GM12878 (cell line): Measurements from ENCODE around the gene PPP5C. TPM values are rescaled to one million over a fixed set of nuclear protein-coding genes. Genes with fewer than 3 reads are reported as not detected.

Source experiments
- ATAC-seq: fragments of 200-7000 bp; cut with Tn5 transposase; 3 replicates; pipeline ENCODE4 v1.9.1; 2020; ENCODE audit warnings: mild to moderate bottlenecking, moderate library complexity
- BruUV-seq: library from RNA; stranded (reverse); fragments of 400-500 nt; replicated peaks from 2 replicates; lab custom pipeline; 2021; lab: Mats Ljungman, UMichigan
- CTCF ChIA-PET: fragments of 300-600 bp; sonication (Branson Sonifier 250); formaldehyde crosslinking; extraction: SDS; loops from one replicate; lab custom pipeline; 2021; ENCODE audit warnings: inconsistent platforms; lab: Yijun Ruan, JAX
- POLR2A ChIA-PET: fragments of 350-600 bp; formaldehyde crosslinking; extraction: SDS; loops from one replicate; lab custom pipeline; 2021; ENCODE audit warnings: inconsistent platforms; lab: Charles Lee
- RAD21 ChIA-PET: fragments of 300-600 bp; sonication (Branson Sonifier 250); formaldehyde crosslinking; loops from one replicate; lab custom pipeline; 2023; ENCODE audit warnings: antibody characterized with exemption; ENCODE audit not compliant: unreplicated experiment; lab: Charles Lee
- SMC1A ChIA-PET: fragments of 300-600 bp; sonication (Branson Sonifier 250); formaldehyde crosslinking; loops from one replicate; lab custom pipeline; 2023; ENCODE audit not compliant: unreplicated experiment, uncharacterized antibody; lab: Charles Lee
- DNase-seq: peaks from one replicate; pipeline ENCODE4 v3.0.0-alpha.2; 2011; ENCODE audit warnings: low read depth, low spot score
- FAIRE-seq: peaks from 3 replicates; lab custom pipeline; 2011; peaks lifted over from hg19 to GRCh38; lab: Jason Lieb, UNC
- H2AFZ ChIP-seq: 2 replicates; pipeline ENCODE4 v1.6.0; 2011; ENCODE audit warnings: low read depth, low read length, control low read depth; ENCODE audit not compliant: control insufficient read depth
- H3K27ac ChIP-seq: 2 replicates; pipeline ENCODE4 v1.5.1; 2011; ENCODE audit warnings: control low read depth; ENCODE audit not compliant: control insufficient read depth, insufficient read depth
- H3K27me3 ChIP-seq, 2 experiments: replicated peaks in 1 of 2; 2 replicates each; pipeline versions ENCODE4 v1.6.0 to v1.6.1; 2011; ENCODE audit warnings: low read length in 1 of 2; ENCODE audit not compliant: control insufficient read depth in 2 of 2, insufficient read depth in 2 of 2
- H3K36me3 ChIP-seq, 2 experiments: 2 replicates each; pipeline ENCODE4 v1.5.1; 2011; ENCODE audit warnings: low read length in 1 of 2; ENCODE audit not compliant: control insufficient read depth in 2 of 2, insufficient read depth in 2 of 2
- H3K4me1 ChIP-seq: 2 replicates; pipeline ENCODE4 v1.6.1; 2011; ENCODE audit warnings: mild to moderate bottlenecking, low read length, moderate library complexity, mixed read lengths; ENCODE audit not compliant: control insufficient read depth, insufficient read depth
- H3K4me2 ChIP-seq: 2 replicates; pipeline ENCODE4 v1.6.0; 2011; ENCODE audit warnings: control low read depth; ENCODE audit not compliant: control insufficient read depth, insufficient read depth
- H3K4me3 ChIP-seq: fragments of 200-600 bp; sonication (generic); 2 replicates; pipeline ENCODE4 v1.5.1; 2016
- H3K79me2 ChIP-seq: 2 replicates; pipeline ENCODE4 v1.6.0; 2011; ENCODE audit warnings: low read length; ENCODE audit not compliant: control insufficient read depth, insufficient read depth
- H3K9ac ChIP-seq: 2 replicates; pipeline ENCODE4 v1.8.0; 2011; ENCODE audit warnings: low read length, control low read depth, mixed read lengths; ENCODE audit not compliant: control insufficient read depth, insufficient read depth
- H3K9me3 ChIP-seq: replicated peaks from 3 replicates; pipeline ENCODE4 v1.5.1; 2011; ENCODE audit warnings: mild to moderate bottlenecking, low read length; ENCODE audit not compliant: control insufficient read depth, insufficient read depth
- H4K20me1 ChIP-seq: 2 replicates; pipeline ENCODE4 v1.6.0; 2011; ENCODE audit not compliant: control insufficient read depth, insufficient read depth
- NR2C2 ChIP-seq: IDR thresholded peaks from 2 replicates; pipeline ENCODE4 v1.6.1; 2011; ENCODE audit warnings: borderline replicate concordance, low read depth; ENCODE audit not compliant: control insufficient read depth, insufficient read length
- POLR2AphosphoS2 ChIP-seq: IDR thresholded peaks from 2 replicates; pipeline ENCODE4 v1.6.1; 2011; ENCODE audit warnings: low read depth, mild to moderate bottlenecking, low read length, improper control_type of control experiment, moderate library complexity
- SIX5 ChIP-seq: IDR thresholded peaks from 2 replicates; pipeline ENCODE4 v1.6.1; 2011; ENCODE audit warnings: mild to moderate bottlenecking, low read depth, low read length, moderate library complexity; ENCODE audit not compliant: severe bottlenecking
- SMAD1 ChIP-seq: fragments of 450-650 bp; IDR thresholded peaks from 2 replicates; pipeline ENCODE4 v1.6.1; 2018; ENCODE audit warnings: mild to moderate bottlenecking, low read depth; ENCODE audit not compliant: partially characterized antibody
- SUPT20H ChIP-seq: IDR thresholded peaks from 2 replicates; pipeline ENCODE4 v1.6.1; 2011; ENCODE audit warnings: low read depth, mild to moderate bottlenecking, low read length, moderate library complexity, borderline replicate concordance; ENCODE audit not compliant: control insufficient read depth
- YBX1 ChIP-seq: fragments of 450-650 bp; IDR thresholded peaks from 2 replicates; pipeline ENCODE4 v1.6.1; 2016; ENCODE audit warnings: antibody characterized with exemption
- ZNF687 ChIP-seq: fragments of 450-650 bp; IDR thresholded peaks from 2 replicates; pipeline ENCODE4 v1.6.1; 2017; ENCODE audit warnings: mild to moderate bottlenecking, moderate library complexity
- whole genome bisulfite sequencing: methylation state at CpG from one replicate; pipeline ENCODE4 v1.1.6; 2016; ENCODE audit warnings: low lambda C conversion rate; ENCODE audit not compliant: insufficient replicate concordance, insufficient coverage; ENCODE audit errors: missing lambda C conversion rate; 5-methylcytosine and 5-hydroxymethylcytosine counted together
- in situ Hi-C: fragments of 300-500 bp; cut with MboI; formaldehyde crosslinking; loops from 9 replicates; pipeline ENCODE4 v1.14.3; 2018; ENCODE audit warnings: mixed read lengths
- intact Hi-C: fragments of 100-400 bp; cut with micrococcal nuclease; formaldehyde crosslinking; loops from one replicate; pipeline ENCODE4 v1.14.2; 2022; ENCODE audit not compliant: unreplicated experiment
- polyA plus RNA-seq, 11 experiments: library from polyadenylated mRNA; depleted of rRNA in 4 of 11; unstranded in 6 of 11; stranded (reverse) in 5 of 11; fragments of >200 nt; fragmentation: Nextera tagmentation in 4 of 11; fragmentation: Illumina TruSeq in 1 of 11; extraction: Ambion mirVana in 4 of 11; extraction: Trizol in 1 of 11; gene quantifications; 1 replicate in 1 of 11; 2 replicates in 10 of 11; pipeline versions ENCODE4 v1.2.1 to v1.2.3, GENCODE V29; 2011 to 2016; ENCODE audit warnings: inconsistent platforms in 2 of 11, missing spikeins in 2 of 11, low read depth in 1 of 11
- total RNA-seq, 4 experiments: library from RNA; depleted of rRNA in 3 of 4; stranded (reverse); fragments of >200 nt in 3 of 4; fragmentation: Illumina TruSeq in 1 of 4; extraction: Trizol in 1 of 4; gene quantifications; 2 replicates each; pipeline versions ENCODE4 v1.2.1 to v1.2.3, GENCODE V29; 2013 to 2021

The PPP5C gene
- total and polyA plus RNA-seq, 10 of the 15 experiments (the other 5 are each of a cell fraction or from before 2014, with no cell fraction given) = 1.1 to 154 (median 94.5) TPM

GRCh38 chr19:46368116-46368515 is 21.2 kb downstream of the PPP5C start:
- Histone ChIP-seq H3K36me3 (peaks cover 25 to 27% of the 10 kb centered on the region in 2 experiments), H3K4me2 (no peak overlapping the region), H3K27ac (no peak overlapping the region), H3K9me3 (no peaks in the 10 kb centered on the region), H3K9ac (no peak overlapping the region), H3K27me3 (no peaks in the 10 kb centered on the region), H4K20me1 (peaks cover 3% of the 10 kb centered on the region; the same call in 1 of the 2 replicates), H3K4me3 (no peak overlapping the region), H2AFZ (no peak overlapping the region), H3K4me1 (peaks cover 7% of the 10 kb centered on the region), H3K79me2 (peaks cover 12% of the 10 kb centered on the region)
- DNase-seq (no peak), ATAC-seq (no peak), FAIRE-seq (no peak)
- RAD21 ChIA-PET = interaction anchor here (0.6 kb wide), 1 partner anchor 15 kb away, joined by 3 read pairs; no protein-coding TSS in a partner anchor
- POLR2A ChIA-PET = interaction anchor here (0.8 kb wide), 1 partner anchor 9 kb away, joined by 3 read pairs; no protein-coding TSS in a partner anchor
- intact Hi-C loops = no loop called here
- 96% methylated on average over 7 of the region's 7 CpGs for WGBS
- CTCF ChIA-PET = interaction anchor here (0.5 to 2.1 kb wide), 5 partner anchors 9 to 212 kb away, joined by 4 to 11 read pairs (median 5); partner anchors contain the start of gene PPP5C
- in situ Hi-C loops = no loop called here
- BruUV-seq = no TSS peak
- SMC1A ChIA-PET = no interaction called here
- TF ChIP-seq YBX1 = no peak
- TF ChIP-seq ZNF687 = no peak
- no peak for TF ChIP-seq NR2C2
- no peak for TF ChIP-seq SUPT20H
- no peak for TF ChIP-seq SIX5
- no peak for TF ChIP-seq POLR2AphosphoS2
- no peak for TF ChIP-seq SMAD1
